A549 (cell line): ENCODE measurements around the gene ACYP1. TPM values are rescaled to one million over a fixed set of nuclear protein-coding genes. Genes with fewer than 3 reads are reported as not detected.

Experiments used
- ATAC-seq, 2 experiments: fragments of 200-7000 bp in 1 of 2; fragments of >200 bp in 1 of 2; cut with Nextera tagmentation in 1 of 2; cut with Tn5 transposase in 1 of 2; 3 replicates each; pipeline versions ENCODE4 v1.8.0 to v1.9.1; 2018 to 2020; ENCODE audit warnings: mild to moderate bottlenecking in 1 of 2, moderate library complexity in 1 of 2
- CTCF ChIA-PET: fragments of 300-600 bp; sonication (Branson Sonifier 250); formaldehyde crosslinking; extraction: SDS; loops from one replicate; lab custom pipeline; 2021; ENCODE audit warnings: antibody characterized with exemption, inconsistent platforms; lab: Yijun Ruan, JAX
- POLR2A ChIA-PET: fragments of 350-600 bp; formaldehyde crosslinking; extraction: SDS; loops from one replicate; lab custom pipeline; 2021; ENCODE audit warnings: antibody characterized with exemption, inconsistent platforms; lab: Yijun Ruan, JAX
- DNase-seq, 2 experiments: peaks; one replicate each; pipeline versions ENCODE4 v3.0.0 to v3.0.0-alpha.2; 2011 to 2016; ENCODE audit warnings: low read depth in 1 of 2, low spot score in 1 of 2
- FAIRE-seq: peaks from 2 replicates; lab custom pipeline; 2011; peaks lifted over from hg19 to GRCh38; lab: Jason Lieb, UNC
- H3K27ac ChIP-seq, 2 experiments: fragments of >200 bp; sonication (Bioruptor Twin); formaldehyde crosslinking; 3 replicates each; pipeline ENCODE4 v1.5.1; 2016 to 2017
- H3K4me1 ChIP-seq: fragments of >200 bp; sonication (Bioruptor Twin); formaldehyde crosslinking; 3 replicates; pipeline ENCODE4 v1.6.1; 2016
- H3K4me2 ChIP-seq: fragments of >200 bp; sonication (Bioruptor Twin); formaldehyde crosslinking; 3 replicates; pipeline ENCODE4 v1.6.1; 2016
- H3K4me3 ChIP-seq: fragments of >200 bp; sonication (Bioruptor Twin); formaldehyde crosslinking; 3 replicates; pipeline ENCODE4 v1.5.1; 2016
- H3K9me3 ChIP-seq: fragments of >200 bp; sonication (Bioruptor Twin); formaldehyde crosslinking; 3 replicates; pipeline ENCODE4 v1.6.1; 2016
- KDM5A ChIP-seq: fragments of 200-600 bp; sonication (generic); IDR thresholded peaks from 2 replicates; pipeline ENCODE4 v1.6.1; 2016; ENCODE audit warnings: antibody characterized with exemption, mild to moderate bottlenecking
- RFX5 ChIP-seq: fragments of 450-650 bp; IDR thresholded peaks from 2 replicates; pipeline ENCODE4 v1.7.1; 2014; ENCODE audit warnings: antibody characterized with exemption, mild to moderate bottlenecking, moderate library complexity
- WGBS: methylation state at CpG from one replicate; pipeline ENCODE4 v1.1.6; 2017; ENCODE audit errors: missing lambda C conversion rate; 5-methylcytosine and 5-hydroxymethylcytosine counted together
- polyA plus RNA-seq, 4 experiments: library from polyadenylated mRNA; depleted of rRNA in 3 of 4; stranded (reverse); fragments of >200 nt; fragmentation: RNase III in 1 of 4; extraction: RNeasy Plus Mini Kit Qiagen cat#74134 plus additional on column Dnase treatment in 1 of 4; gene quantifications; 2 replicates in 3 of 4; 3 replicates in 1 of 4; pipeline ENCODE4 v1.2.3, GENCODE V29; 2011 to 2017
- small RNA-seq, 6 experiments: library from RNA; depleted of rRNA; stranded (forward); fragments of <200 nt; gene quantifications; one replicate each; pipeline ENCODE3, GENCODE V24; 2012

Gene ACYP1
- polyA plus RNA-seq, 2 of the 4 experiments (the other 2 are of a cell fraction), result 34.3 to 36.7 TPM

GRCh38 chr14:75003250-75004027 is 60.4 kb downstream of the ACYP1 start:
- H3K9me3 ChIP-seq, result peaks cover 7% of the 10 kb centered on the region; the same call in 1 of the 3 replicates
- no peak for FAIRE-seq
- peak overlapping the region; percentile 81 to 90 for H3K27ac ChIP-seq
- peak overlapping the region; percentile 82 for H3K4me3 ChIP-seq
- POLR2A ChIA-PET, result interaction anchor here (1.0 to 1.4 kb wide), 3 partner anchors 11 to 123 kb away, joined by 3 to 4 read pairs (median 3); partner anchors contain the start of gene NEK9
- CTCF ChIA-PET, result interaction anchor here (0.5 to 2.8 kb wide), 9 partner anchors 15 to 102 kb away, joined by 3 to 12 read pairs (median 6); no protein-coding TSS in a partner anchor
- peak overlapping the region; percentile 82 for H3K4me2 ChIP-seq
- peak in 1 of 2 experiments; percentile 30; a peak in 4 of 6 replicates for ATAC-seq
- DNase-seq, result no peak
- no peak for TF ChIP-seq RFX5
- peak; percentile 42 for TF ChIP-seq KDM5A
- WGBS, result 12% methylated on average over 17 of the region's 18 CpGs
- peaks cover 8% of the 10 kb centered on the region; the same call in 2 of the 3 replicates for H3K4me1 ChIP-seq

Small RNA genes lying within 50 kb of the gene (small RNA-seq; reads per million reads assigned to genes)
- 0 reads per million in 6 experiments for gene RNU6-689P

Other genes with a start within 250 kb of the ACYP1 start
- gene PROX2, start 187.9 kb downstream of the ACYP1 start, polyA plus RNA-seq (2011; rRNA removed), result not detected in 2 replicates
- gene PROX2, start 187.9 kb downstream of the ACYP1 start, polyA plus RNA-seq (2017; fragmentation: RNase III; extraction: RNeasy Plus Mini Kit Qiagen cat#74134 plus additional on column Dnase treatment), result not detected in 3 replicates
- gene DLST, start 182.1 kb downstream of the ACYP1 start, polyA plus RNA-seq (2011; rRNA removed), result 129 and 137 TPM in 2 replicates
- gene DLST, start 182.1 kb downstream of the ACYP1 start, polyA plus RNA-seq (2017; fragmentation: RNase III; extraction: RNeasy Plus Mini Kit Qiagen cat#74134 plus additional on column Dnase treatment), result 102 to 113 TPM (median 102 TPM) in 3 replicates
- gene RPS6KL1, start 140.8 kb downstream of the ACYP1 start, polyA plus RNA-seq (2011; rRNA removed), result 0.32 and 0.40 TPM in 2 replicates
- 0.71 to 1.2 TPM (median 0.99 TPM) in 3 replicates for gene RPS6KL1, start 140.8 kb downstream of the ACYP1 start, polyA plus RNA-seq (2017; fragmentation: RNase III; extraction: RNeasy Plus Mini Kit Qiagen cat#74134 plus additional on column Dnase treatment)
- 0.52 and 0.63 TPM in 2 replicates for gene PGF, start 108.4 kb downstream of the ACYP1 start, polyA plus RNA-seq (2011; rRNA removed)
- gene PGF, start 108.4 kb downstream of the ACYP1 start, polyA plus RNA-seq (2017; fragmentation: RNase III; extraction: RNeasy Plus Mini Kit Qiagen cat#74134 plus additional on column Dnase treatment), result 1.1 to 1.2 TPM (median 1.1 TPM) in 3 replicates
- 116 and 142 TPM in 2 replicates for gene EIF2B2, start 61.1 kb downstream of the ACYP1 start, polyA plus RNA-seq (2011; rRNA removed)
- 86.2 to 88.4 TPM (median 86.3 TPM) in 3 replicates for gene EIF2B2, start 61.1 kb downstream of the ACYP1 start, polyA plus RNA-seq (2017; fragmentation: RNase III; extraction: RNeasy Plus Mini Kit Qiagen cat#74134 plus additional on column Dnase treatment)
- 30.8 and 32.3 TPM in 2 replicates for gene MLH3, start 12.6 kb downstream of the ACYP1 start, polyA plus RNA-seq (2011; rRNA removed)
- 15.2 to 16.2 TPM (median 16.0 TPM) in 3 replicates for gene MLH3, start 12.6 kb downstream of the ACYP1 start, polyA plus RNA-seq (2017; fragmentation: RNase III; extraction: RNeasy Plus Mini Kit Qiagen cat#74134 plus additional on column Dnase treatment)
- gene ZC2HC1C, start 5.6 kb upstream of the ACYP1 start, polyA plus RNA-seq (2011; rRNA removed), result 2.4 and 2.7 TPM in 2 replicates
- gene ZC2HC1C, start 5.6 kb upstream of the ACYP1 start, polyA plus RNA-seq (2017; fragmentation: RNase III; extraction: RNeasy Plus Mini Kit Qiagen cat#74134 plus additional on column Dnase treatment), result 2.7 to 3.9 TPM (median 2.8 TPM) in 3 replicates
- gene NEK9, start 63.0 kb upstream of the ACYP1 start, polyA plus RNA-seq (2011; rRNA removed), result 75.9 and 79.7 TPM in 2 replicates
- gene NEK9, start 63.0 kb upstream of the ACYP1 start, polyA plus RNA-seq (2017; fragmentation: RNase III; extraction: RNeasy Plus Mini Kit Qiagen cat#74134 plus additional on column Dnase treatment), result 44.3 to 51.1 TPM (median 49.4 TPM) in 3 replicates
- gene TMED10, start 112.6 kb upstream of the ACYP1 start, polyA plus RNA-seq (2011; rRNA removed), result 354 and 378 TPM in 2 replicates
- 275 to 294 TPM (median 290 TPM) in 3 replicates for gene TMED10, start 112.6 kb upstream of the ACYP1 start, polyA plus RNA-seq (2017; fragmentation: RNase III; extraction: RNeasy Plus Mini Kit Qiagen cat#74134 plus additional on column Dnase treatment)
- gene FOS, start 214.8 kb upstream of the ACYP1 start, polyA plus RNA-seq (2011; rRNA removed), result 197 and 256 TPM in 2 replicates
- gene FOS, start 214.8 kb upstream of the ACYP1 start, polyA plus RNA-seq (2017; fragmentation: RNase III; extraction: RNeasy Plus Mini Kit Qiagen cat#74134 plus additional on column Dnase treatment), result 2.0 to 4.2 TPM (median 2.7 TPM) in 3 replicates